Ovary (tissue), 9 donors: Measurements from ENCODE around the gene MAP7. TPM values are rescaled to one million over a fixed set of nuclear protein-coding genes. Genes with fewer than 3 reads are reported as not detected.

ENCODE experiments used
- DNase-seq, 5 donors: peaks; one replicate each; pipeline ENCODE4 v3.0.0-alpha.2; 2019 to 2020
- H3K27ac ChIP-seq, 2 donors: fragments of 200-600 bp; one replicate each; pipeline versions ENCODE4 v1.5.1 to v1.8.0; 2019 to 2022
- H3K27me3 ChIP-seq: fragments of 200-600 bp; one replicate; pipeline ENCODE4 v1.8.0; 2022
- H3K36me3 ChIP-seq: fragments of 200-600 bp; sonication (generic); one replicate; pipeline ENCODE4 v1.5.1; 2019
- H3K4me1 ChIP-seq: one replicate; pipeline ENCODE4 v1.8.1; 2013; ENCODE audit warnings: mild to moderate bottlenecking, moderate library complexity; ENCODE audit not compliant: insufficient read depth
- H3K4me3 ChIP-seq: fragments of 200-600 bp; sonication (generic); one replicate; pipeline ENCODE4 v1.5.1; 2017
- H3K9me3 ChIP-seq, 2 donors: fragments of 200-600 bp in 1 of 2; sonication (generic) in 1 of 2; one replicate each; pipeline versions ENCODE4 v1.5.1 to v1.8.1; 2013 to 2019; ENCODE audit warnings: mild to moderate bottlenecking in 1 of 2, moderate library complexity in 1 of 2
- EP300 ChIP-seq: sonication (generic); formaldehyde crosslinking; IDR thresholded peaks from one replicate; pipeline ENCODE4 v1.6.1; 2017; ENCODE audit warnings: antibody characterized with exemption
- POLR2A ChIP-seq: fragments of 450-650 bp; IDR thresholded peaks from one replicate; pipeline ENCODE4 v1.6.1; 2017; ENCODE audit warnings: antibody characterized with exemption, mild to moderate bottlenecking, moderate library complexity
- WGBS, 3 donors: extraction: QIAGEN DNeasy Blood & Tissue Kit in 1 of 3; methylation state at CpG; one replicate each; pipeline versions ENCODE4 v1.1.5 to v1.1.7; 2013 to 2017; 5-methylcytosine and 5-hydroxymethylcytosine counted together
- intact Hi-C, 4 donors: fragments of 100-400 bp; cut with DNase I; formaldehyde crosslinking; loops; one replicate each; pipeline versions ENCODE4 v1.11.0 to v1.15.1; 2022 to 2023
- polyA plus RNA-seq, 2 donors: library from polyadenylated mRNA; stranded (reverse); fragments of 200-250 nt in 1 of 2; fragments of 350-450 nt in 1 of 2; fragmentation: Illumina TruSeq in 1 of 2; extraction: RNeasy Lipid Tissue Mini Kit (QIAGEN cat#74804) in 1 of 2; gene quantifications; one replicate each; pipeline ENCODE4 v1.2.3, GENCODE V29; 2013 to 2014
- total RNA-seq, 7 donors: library from RNA; depleted of rRNA in 2 of 7; stranded (reverse); fragments of >200 nt in 2 of 7; fragmentation: NEBNext Ultra II Directional in 3 of 7; extraction: Animal tissue kit (Norgen Biotek cat#: 25700) in 3 of 7; gene quantifications; one replicate each; pipeline versions ENCODE4 v1.1.0 to v1.2.4, GENCODE V29; 2016 to 2023
- TF ChIP-seq, protein P1 (sequence below), 3 donors: fragments of 450-650 bp in 2 of 3; fragments of 200-600 bp in 1 of 3; IDR thresholded peaks; one replicate each; pipeline versions ENCODE4 v1.5.1 to v1.8.0; 2016 to 2022; ENCODE audit warnings: antibody characterized with exemption in 3 of 3, mild to moderate bottlenecking in 1 of 3
- donor health status: DM: no; HTN: no; CAD: no; lungs with moderate emphysema.
- donor health status: DM: no; HTN: no; CAD: no.
- donor health status: Bipolar disorder and iron deficiency.
- donor health status: DM: yes; HTN: yes; CAD: no.
- donor health status: DM: no; HTN: no; CAD: no.
- donor health status: DM: yes; HTN: yes; CAD: no.

The MAP7 gene
- total and polyA plus RNA-seq, 9 donors, result 1.2 to 13.0 (median 3.6) TPM

DNA sequence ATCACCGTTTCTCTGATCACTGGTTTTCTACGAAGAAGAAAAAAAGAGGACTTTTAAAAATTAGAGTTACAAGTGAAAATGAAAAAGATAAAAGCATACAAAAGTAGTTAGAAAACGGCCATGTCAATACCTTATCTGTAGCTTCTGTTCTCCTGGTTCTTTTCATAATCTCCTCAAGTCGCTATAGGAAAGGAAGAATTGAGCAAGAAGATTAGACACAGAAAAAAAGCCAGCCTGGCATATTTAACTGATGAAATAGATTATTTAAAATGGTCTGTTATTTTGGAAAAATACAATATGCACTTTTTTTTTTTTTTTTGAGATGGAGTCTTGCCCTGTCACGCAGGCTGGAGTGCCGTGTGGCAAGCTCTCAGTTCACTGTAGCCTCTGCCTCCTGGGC, 190.4 kb downstream of the MAP7 start:
- DNase-seq, result no peak
- intact Hi-C loops, result no loop called here
- no peaks in the 10 kb centered on the region for H3K27me3 ChIP-seq
- H3K4me1 ChIP-seq, result no peaks in the 10 kb centered on the region
- no peak overlapping the region for H3K27ac ChIP-seq
- no peaks in the 10 kb centered on the region for H3K9me3 ChIP-seq
- WGBS, 3 donors, result 82 to 88% (median 88%) methylated on average over 6 of the region's 6 CpGs
- TF ChIP-seq, protein P1, sequence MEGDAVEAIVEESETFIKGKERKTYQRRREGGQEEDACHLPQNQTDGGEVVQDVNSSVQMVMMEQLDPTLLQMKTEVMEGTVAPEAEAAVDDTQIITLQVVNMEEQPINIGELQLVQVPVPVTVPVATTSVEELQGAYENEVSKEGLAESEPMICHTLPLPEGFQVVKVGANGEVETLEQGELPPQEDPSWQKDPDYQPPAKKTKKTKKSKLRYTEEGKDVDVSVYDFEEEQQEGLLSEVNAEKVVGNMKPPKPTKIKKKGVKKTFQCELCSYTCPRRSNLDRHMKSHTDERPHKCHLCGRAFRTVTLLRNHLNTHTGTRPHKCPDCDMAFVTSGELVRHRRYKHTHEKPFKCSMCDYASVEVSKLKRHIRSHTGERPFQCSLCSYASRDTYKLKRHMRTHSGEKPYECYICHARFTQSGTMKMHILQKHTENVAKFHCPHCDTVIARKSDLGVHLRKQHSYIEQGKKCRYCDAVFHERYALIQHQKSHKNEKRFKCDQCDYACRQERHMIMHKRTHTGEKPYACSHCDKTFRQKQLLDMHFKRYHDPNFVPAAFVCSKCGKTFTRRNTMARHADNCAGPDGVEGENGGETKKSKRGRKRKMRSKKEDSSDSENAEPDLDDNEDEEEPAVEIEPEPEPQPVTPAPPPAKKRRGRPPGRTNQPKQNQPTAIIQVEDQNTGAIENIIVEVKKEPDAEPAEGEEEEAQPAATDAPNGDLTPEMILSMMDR (IDR thresholded peaks at IDR 0.05), result no peak
- TF ChIP-seq POLR2A, result no peak
- no peak for TF ChIP-seq EP300
- H3K4me3 ChIP-seq, result no peak overlapping the region
- H3K36me3 ChIP-seq, result no peaks in the 10 kb centered on the region

DNA sequence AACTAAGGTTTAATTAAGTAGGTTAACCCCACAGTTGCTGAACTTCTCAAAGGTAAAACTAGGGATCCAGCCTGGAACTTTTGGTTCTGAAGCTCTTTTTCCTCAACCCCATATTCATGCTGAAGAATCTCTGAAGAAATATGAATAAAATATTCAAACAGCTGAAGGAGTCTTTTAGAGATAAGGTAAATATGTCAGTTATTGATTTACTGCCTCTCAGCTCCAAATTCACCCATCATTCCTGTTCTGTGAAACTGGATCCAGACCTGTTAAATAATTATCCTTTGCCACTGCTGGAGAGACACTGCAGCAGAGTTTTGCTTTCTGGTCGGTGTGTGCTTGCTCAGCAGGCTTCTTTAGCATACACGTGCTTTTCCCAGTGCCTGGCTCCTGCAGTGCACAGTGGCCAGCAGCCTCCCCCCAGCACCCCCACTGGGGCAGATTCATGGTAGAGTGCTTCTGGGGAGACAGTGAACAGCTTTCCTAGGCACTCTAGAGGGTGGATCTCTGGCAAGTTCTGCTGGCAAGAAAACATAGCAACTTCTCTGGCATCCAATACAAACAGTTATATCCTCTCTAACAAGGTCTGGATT, 198.6 kb downstream of the MAP7 start:
- Histone ChIP-seq H3K27ac (no peak overlapping the region), H3K27me3 (no peaks in the 10 kb centered on the region), H3K36me3 (no peaks in the 10 kb centered on the region), H3K4me1 (no peaks in the 10 kb centered on the region), H3K9me3 (no peaks in the 10 kb centered on the region), H3K4me3 (no peak overlapping the region)
- DNase-seq, result no peak
- TF ChIP-seq, protein P1 (IDR thresholded peaks at IDR 0.05), result no peak
- no peak for TF ChIP-seq EP300
- no peak for TF ChIP-seq POLR2A
- intact Hi-C loops, result no loop called here
- 2 to 19% (median 6%) methylated on average over 2 of the region's 2 CpGs for WGBS, 3 donors

- WGBS, 3 donors, result 52 to 54% (median 53%) methylated on average over 3 of the region's 3 CpGs
- Histone ChIP-seq H3K36me3 (no peaks in the 10 kb centered on the region), H3K27ac (no peak overlapping the region), H3K9me3 (no peaks in the 10 kb centered on the region), H3K4me1 (no peaks in the 10 kb centered on the region), H3K4me3 (no peak overlapping the region), H3K27me3 (no peaks in the 10 kb centered on the region)
- intact Hi-C loops, result no loop called here
- TF ChIP-seq, protein P1 (IDR thresholded peaks at IDR 0.05), result no peak
- TF ChIP-seq POLR2A, result no peak
- DNase-seq, result no peak
Observed at GRCh38 chr6:136350914-136351313, 199.3 kb downstream of the MAP7 start.

GRCh38 chr6:136347847-136348246, 202.4 kb downstream of the MAP7 start:
- no peaks in the 10 kb centered on the region for H3K27me3 ChIP-seq
- no peaks in the 10 kb centered on the region for H3K36me3 ChIP-seq
- WGBS, 3 donors, result 71 to 83% (median 75%) methylated on average over 2 of the region's 2 CpGs
- no peak overlapping the region for H3K4me3 ChIP-seq
- H3K4me1 ChIP-seq, result no peaks in the 10 kb centered on the region
- no peak overlapping the region for H3K27ac ChIP-seq
- intact Hi-C loops, result no loop called here
- H3K9me3 ChIP-seq, result no peaks in the 10 kb centered on the region
- no peak for TF ChIP-seq EP300
- no peak for DNase-seq

- H3K36me3 ChIP-seq, result no peaks in the 10 kb centered on the region
- H3K27me3 ChIP-seq, result no peaks in the 10 kb centered on the region
- intact Hi-C loops, result no loop called here
- no peak overlapping the region for H3K27ac ChIP-seq
- WGBS, 3 donors, result 96 to 97% (median 97%) methylated on average over 2 of the region's 2 CpGs
- H3K9me3 ChIP-seq, result no peaks in the 10 kb centered on the region
- no peak overlapping the region for H3K4me3 ChIP-seq
- H3K4me1 ChIP-seq, result no peaks in the 10 kb centered on the region
- TF ChIP-seq POLR2A (no peak), EP300 (no peak)
- TF ChIP-seq, protein P1 (IDR thresholded peaks at IDR 0.05), result no peak
- DNase-seq, result no peak
Observed at GRCh38 chr6:136345145-136345544, 205.1 kb downstream of the MAP7 start.
